Ovary (tissue), 9 donors: ENCODE measurements around the gene TASP1. TPM values are rescaled to one million over a fixed set of nuclear protein-coding genes. Genes with fewer than 3 reads are reported as not detected.
"Not testable (repeated sequence)": the region's sequence is repeated elsewhere in the genome, so short reads cannot be mapped to it uniquely, and the experiment has no call there.

ENCODE experiments used
- DNase-seq, 5 donors: peaks; one replicate each; pipeline ENCODE4 v3.0.0-alpha.2; 2019 to 2020
- H3K27ac ChIP-seq, 2 donors: fragments of 200-600 bp; one replicate each; pipeline versions ENCODE4 v1.5.1 to v1.8.0; 2019 to 2022
- H3K27me3 ChIP-seq: fragments of 200-600 bp; one replicate; pipeline ENCODE4 v1.8.0; 2022
- H3K36me3 ChIP-seq: fragments of 200-600 bp; sonication (generic); one replicate; pipeline ENCODE4 v1.5.1; 2019
- H3K4me1 ChIP-seq: one replicate; pipeline ENCODE4 v1.8.1; 2013; ENCODE audit warnings: mild to moderate bottlenecking, moderate library complexity; ENCODE audit not compliant: insufficient read depth
- H3K4me3 ChIP-seq: fragments of 200-600 bp; sonication (generic); one replicate; pipeline ENCODE4 v1.5.1; 2017
- H3K9me3 ChIP-seq, 2 donors: fragments of 200-600 bp in 1 of 2; sonication (generic) in 1 of 2; one replicate each; pipeline versions ENCODE4 v1.5.1 to v1.8.1; 2013 to 2019; ENCODE audit warnings: mild to moderate bottlenecking in 1 of 2, moderate library complexity in 1 of 2
- CTCF ChIP-seq, 3 donors: fragments of 450-650 bp in 2 of 3; fragments of 200-600 bp in 1 of 3; IDR thresholded peaks; one replicate each; pipeline versions ENCODE4 v1.5.1 to v1.8.0; 2016 to 2022; ENCODE audit warnings: antibody characterized with exemption in 3 of 3, mild to moderate bottlenecking in 1 of 3
- EP300 ChIP-seq: sonication (generic); formaldehyde crosslinking; IDR thresholded peaks from one replicate; pipeline ENCODE4 v1.6.1; 2017; ENCODE audit warnings: antibody characterized with exemption
- POLR2A ChIP-seq: fragments of 450-650 bp; IDR thresholded peaks from one replicate; pipeline ENCODE4 v1.6.1; 2017; ENCODE audit warnings: antibody characterized with exemption, mild to moderate bottlenecking, moderate library complexity
- WGBS, 3 donors: extraction: QIAGEN DNeasy Blood & Tissue Kit in 1 of 3; methylation state at CpG; one replicate each; pipeline versions ENCODE4 v1.1.5 to v1.1.7; 2013 to 2017; 5-methylcytosine and 5-hydroxymethylcytosine counted together
- intact Hi-C, 4 donors: fragments of 100-400 bp; cut with DNase I; formaldehyde crosslinking; loops; one replicate each; pipeline versions ENCODE4 v1.11.0 to v1.15.1; 2022 to 2023
- polyA plus RNA-seq, 2 donors: library from polyadenylated mRNA; stranded (reverse); fragments of 200-250 nt in 1 of 2; fragments of 350-450 nt in 1 of 2; fragmentation: Illumina TruSeq in 1 of 2; extraction: RNeasy Lipid Tissue Mini Kit (QIAGEN cat#74804) in 1 of 2; gene quantifications; one replicate each; pipeline ENCODE4 v1.2.3, GENCODE V29; 2013 to 2014
- total RNA-seq, 7 donors: library from RNA; depleted of rRNA in 2 of 7; stranded (reverse); fragments of >200 nt in 2 of 7; fragmentation: NEBNext Ultra II Directional in 3 of 7; extraction: Animal tissue kit (Norgen Biotek cat#: 25700) in 3 of 7; gene quantifications; one replicate each; pipeline versions ENCODE4 v1.1.0 to v1.2.4, GENCODE V29; 2016 to 2023
- donor health status: DM: no; HTN: no; CAD: no; lungs with moderate emphysema.
- donor health status: DM: no; HTN: no; CAD: no.
- donor health status: Bipolar disorder and iron deficiency.
- donor health status: DM: yes; HTN: yes; CAD: no.
- donor health status: DM: no; HTN: no; CAD: no.
- donor health status: DM: yes; HTN: yes; CAD: no.

The TASP1 gene
- total and polyA plus RNA-seq, 9 donors, result 6.4 to 16.5 (median 13.2) TPM

- H3K9me3 ChIP-seq, result peaks cover 0 to 3% of the 10 kb centered on the region in 2 donors
- 92 to 94% (median 93%) methylated on average over 2 of the region's 2 CpGs for WGBS, 3 donors
- DNase-seq, result no peak
- TF ChIP-seq EP300 (no peak), POLR2A (no peak), CTCF (IDR thresholded peaks at IDR 0.05) (no peak)
- no peaks in the 10 kb centered on the region for H3K27me3 ChIP-seq
- H3K27ac ChIP-seq, result no peak overlapping the region
- H3K4me1 ChIP-seq, result no peaks in the 10 kb centered on the region
- H3K36me3 ChIP-seq, result no peaks in the 10 kb centered on the region
- H3K4me3 ChIP-seq, result no peak overlapping the region
- intact Hi-C loops, result no loop called here
Measured at GRCh38 chr20:13384132-13384531, 254.6 kb downstream of the TASP1 start.

GRCh38 chr20:13382786-13383185 is 255.9 kb downstream of the TASP1 start:
- Histone ChIP-seq H3K27ac (no peak overlapping the region), H3K36me3 (no peaks in the 10 kb centered on the region), H3K4me1 (no peaks in the 10 kb centered on the region), H3K9me3 (peaks cover 0 to 2% of the 10 kb centered on the region in 2 donors), H3K4me3 (no peak overlapping the region), H3K27me3 (no peaks in the 10 kb centered on the region)
- TF ChIP-seq POLR2A (no peak), CTCF (IDR thresholded peaks at IDR 0.05) (no peak), EP300 (no peak)
- WGBS, 3 donors, result 70 to 77% (median 75%) methylated on average over 3 of the region's 3 CpGs
- intact Hi-C loops, result loop anchor here in 1 of 4 donors (1.0 kb wide), 1 partner anchor 43 kb away; no protein-coding TSS in a partner anchor
- DNase-seq, result no peak

GRCh38 chr20:13380497-13381229 is 258.1 kb downstream of the TASP1 start:
- 91 to 99% (median 96%) methylated on average over 10 to 11 of the region's 11 CpGs for WGBS, 3 donors
- H3K27ac ChIP-seq, intact Hi-C loops, DNase-seq, H3K4me3 ChIP-seq, H3K9me3 ChIP-seq, H3K27me3 ChIP-seq, H3K36me3 ChIP-seq, H3K4me1 ChIP-seq: not testable (repeated sequence)

GRCh38 chr20:13373400-13373799 is 265.3 kb downstream of the TASP1 start:
- Histone ChIP-seq H3K27ac (no peak overlapping the region), H3K27me3 (no peaks in the 10 kb centered on the region), H3K4me3 (no peak overlapping the region), H3K9me3 (no peaks in the 10 kb centered on the region), H3K36me3 (no peaks in the 10 kb centered on the region), H3K4me1 (no peaks in the 10 kb centered on the region)
- no peak for DNase-seq
- TF ChIP-seq POLR2A (no peak), EP300 (no peak), CTCF (IDR thresholded peaks at IDR 0.05) (no peak)
- intact Hi-C loops, result no loop called here

GRCh38 chr20:13364278-13365170 is 274.2 kb downstream of the TASP1 start:
- no peaks in the 10 kb centered on the region for H3K9me3 ChIP-seq
- no peak for DNase-seq
- no peaks in the 10 kb centered on the region for H3K4me1 ChIP-seq
- 89 to 92% (median 89%) methylated on average over 6 of the region's 6 CpGs for WGBS, 3 donors
- TF ChIP-seq POLR2A, result no peak
- TF ChIP-seq EP300, result no peak
- TF ChIP-seq CTCF (IDR thresholded peaks at IDR 0.05), result no peak
- H3K27me3 ChIP-seq, result no peaks in the 10 kb centered on the region
- intact Hi-C loops, result no loop called here
- no peaks in the 10 kb centered on the region for H3K36me3 ChIP-seq
- no peak overlapping the region for H3K27ac ChIP-seq
- H3K4me3 ChIP-seq, result no peak overlapping the region
